Measurements from ENCODE around the gene FHOD1.

DNA sequence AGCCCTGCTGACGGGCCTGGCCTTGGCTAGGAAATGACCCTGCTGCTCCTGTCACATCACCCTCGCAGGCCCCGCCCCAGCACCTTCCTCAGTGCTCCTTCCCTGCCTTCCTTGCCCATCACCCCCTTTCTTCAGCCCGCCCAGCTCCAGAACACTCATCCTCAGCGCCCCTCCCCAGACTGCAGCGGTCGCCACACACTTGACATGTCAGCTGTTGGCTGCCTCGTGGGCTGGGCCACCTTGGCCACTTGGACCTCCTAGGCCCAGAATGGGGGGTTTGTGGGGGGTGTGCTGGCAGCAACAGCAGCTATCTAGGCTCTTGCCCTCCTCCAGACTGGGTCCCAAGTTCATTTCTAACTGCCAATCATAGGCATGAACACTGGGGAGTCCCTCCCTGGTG lies 37.7 kb downstream of the FHOD1 start:
- TF ChIP-seq POLR2A (IDR thresholded peaks at IDR 0.05) = no peak
- no peak for TF ChIP-seq POLR2AphosphoS5 (IDR thresholded peaks at IDR 0.05)
- no peak for TF ChIP-seq CTCF (IDR thresholded peaks at IDR 0.05)

All from gastroesophageal sphincter (tissue), 3 donors.